GM18508 (cell line): ENCODE measurements around the gene RBM19.

ENCODE experiments used
- ATAC-seq: cut with Tn5 transposase; IDR thresholded peaks from one replicate; pipeline ENCODE4 v1.9.1; 2021; ENCODE audit warnings: moderate number of reproducible peaks; ENCODE audit not compliant: insufficient read depth, unreplicated experiment

Gene RBM19

GRCh38 chr12:113862590-113863454 lies 103.3 kb downstream of the RBM19 start:
- ATAC-seq: no peak

GRCh38 chr12:113861708-113862312 lies 104.3 kb downstream of the RBM19 start:
- no peak for ATAC-seq

GRCh38 chr12:113860950-113861349 lies 105.2 kb downstream of the RBM19 start:
- ATAC-seq: no peak

GRCh38 chr12:113860059-113860820 lies 105.9 kb downstream of the RBM19 start:
- no peak for ATAC-seq

GRCh38 chr12:113858841-113859386 lies 107.2 kb downstream of the RBM19 start:
- no peak for ATAC-seq

- ATAC-seq: no peak
Measured at GRCh38 chr12:113857371-113857770, 108.8 kb downstream of the RBM19 start.

- no peak for ATAC-seq
Measured at GRCh38 chr12:113855998-113856397, 110.1 kb downstream of the RBM19 start.

GRCh38 chr12:113854385-113855142 lies 111.6 kb downstream of the RBM19 start:
- ATAC-seq: no peak

GRCh38 chr12:113853491-113853890 lies 112.6 kb downstream of the RBM19 start:
- no peak for ATAC-seq

GRCh38 chr12:113852695-113853490 lies 113.2 kb downstream of the RBM19 start:
- ATAC-seq: no peak

GRCh38 chr12:113852264-113852663 lies 113.9 kb downstream of the RBM19 start:
- ATAC-seq: no peak

GRCh38 chr12:113850309-113851056 lies 115.6 kb downstream of the RBM19 start:
- ATAC-seq: no peak

- ATAC-seq: no peak
Measured at GRCh38 chr12:113847856-113848255, 118.3 kb downstream of the RBM19 start.

GRCh38 chr12:113846883-113847755 lies 119.0 kb downstream of the RBM19 start:
- no peak for ATAC-seq

- no peak for ATAC-seq
Measured at GRCh38 chr12:113845900-113846674, 120.0 kb downstream of the RBM19 start.

- ATAC-seq: no peak
Measured at GRCh38 chr12:113844495-113845210, 121.5 kb downstream of the RBM19 start.
